Lower leg skin (tissue), 4 donors: ENCODE measurements around the gene PRSS22. TPM values are rescaled to one million over a fixed set of nuclear protein-coding genes. Genes with fewer than 3 reads are reported as not detected.

Source experiments
- DNase-seq, 2 donors: peaks; one replicate each; pipeline ENCODE4 v3.0.0-alpha.2; 2019; ENCODE audit warnings: low spot score in 2 of 2
- H3K4me3 ChIP-seq: fragments of 200-600 bp; sonication (generic); 2 replicates; pipeline ENCODE4 v1.5.1; 2017; ENCODE audit warnings: mild to moderate bottlenecking, low read depth; ENCODE audit not compliant: poor library complexity, severe bottlenecking
- CTCF ChIP-seq, 3 donors: fragments of 450-650 bp; IDR thresholded peaks; one replicate each; pipeline ENCODE4 v1.5.1; 2016; ENCODE audit warnings: antibody characterized with exemption in 3 of 3, mild to moderate bottlenecking in 3 of 3, moderate library complexity in 2 of 3
- POLR2A ChIP-seq, 2 donors: fragments of 450-650 bp; IDR thresholded peaks; one replicate each; pipeline ENCODE4 v1.6.1; 2016 to 2017; ENCODE audit warnings: antibody characterized with exemption in 2 of 2, mild to moderate bottlenecking in 1 of 2, moderate library complexity in 1 of 2
- WGBS, 2 donors: methylation state at CpG; one replicate each; pipeline ENCODE4 v1.1.5; 2018; 5-methylcytosine and 5-hydroxymethylcytosine counted together
- intact Hi-C: fragments of 100-400 bp; cut with DNase I; formaldehyde crosslinking; loops from one replicate; pipeline ENCODE4 v1.15.0; 2023; ENCODE audit warnings: low total_unique reads
- total RNA-seq, 4 donors: library from RNA; depleted of rRNA; stranded (reverse); fragments of >200 nt; gene quantifications; one replicate each; pipeline ENCODE4 v1.1.0, GENCODE V29; 2016

PRSS22 gene
- total RNA-seq, 4 donors from 2014 or later = 2.3 to 6.7 (median 4.6) TPM

DNA sequence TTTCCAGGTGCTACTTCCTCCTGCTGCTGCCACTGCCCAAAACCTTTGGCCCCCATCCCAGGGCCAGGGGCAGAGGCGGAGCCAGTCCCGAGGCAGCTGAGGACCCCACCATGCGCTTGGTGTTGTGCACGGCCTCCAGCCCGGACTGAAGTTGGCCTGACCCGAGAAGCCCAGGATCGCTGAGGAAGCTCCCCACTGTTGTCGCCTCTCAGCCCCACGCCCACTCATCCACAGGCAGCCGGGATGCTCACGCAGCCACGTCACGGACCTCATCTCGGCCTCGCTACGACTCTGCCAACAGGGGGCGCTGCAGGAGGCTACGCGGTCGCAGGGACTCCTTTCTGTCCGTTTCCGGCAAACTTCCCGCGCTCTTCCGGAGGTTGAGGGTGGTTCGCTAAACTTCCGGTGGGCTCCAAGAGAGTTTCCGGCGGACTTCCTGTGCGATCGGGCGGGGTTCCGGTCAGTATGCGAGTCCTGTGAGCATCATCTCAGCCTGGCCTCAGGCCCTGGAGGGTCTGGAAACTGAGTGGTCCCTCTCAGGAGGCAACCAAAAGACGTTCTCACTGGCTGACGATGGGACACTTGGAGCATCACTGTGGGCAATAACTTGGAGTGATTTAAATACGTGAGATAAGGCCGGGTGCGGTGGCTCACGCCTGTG lies 15.5 kb downstream of the PRSS22 start:
- no peak for DNase-seq
- intact Hi-C loops = no loop called here
- TF ChIP-seq POLR2A (IDR thresholded peaks at IDR 0.05) = no peak
- no peak for TF ChIP-seq CTCF (IDR thresholded peaks at IDR 0.05)
- whole genome bisulfite sequencing, 2 donors = 40 to 45% methylated on average over 25 to 38 of the region's 40 CpGs
- H3K4me3 ChIP-seq = no peak overlapping the region

- 66 to 74% methylated on average over 11 to 14 of the region's 18 CpGs for WGBS, 2 donors
- DNase-seq = no peak
- TF ChIP-seq CTCF (IDR thresholded peaks at IDR 0.05) (no peak), POLR2A (IDR thresholded peaks at IDR 0.05) (no peak)
- intact Hi-C loops = no loop called here
- H3K4me3 ChIP-seq = no peak overlapping the region
Observed at GRCh38 chr16:2841606-2842339, 16.2 kb downstream of the PRSS22 start.

DNA sequence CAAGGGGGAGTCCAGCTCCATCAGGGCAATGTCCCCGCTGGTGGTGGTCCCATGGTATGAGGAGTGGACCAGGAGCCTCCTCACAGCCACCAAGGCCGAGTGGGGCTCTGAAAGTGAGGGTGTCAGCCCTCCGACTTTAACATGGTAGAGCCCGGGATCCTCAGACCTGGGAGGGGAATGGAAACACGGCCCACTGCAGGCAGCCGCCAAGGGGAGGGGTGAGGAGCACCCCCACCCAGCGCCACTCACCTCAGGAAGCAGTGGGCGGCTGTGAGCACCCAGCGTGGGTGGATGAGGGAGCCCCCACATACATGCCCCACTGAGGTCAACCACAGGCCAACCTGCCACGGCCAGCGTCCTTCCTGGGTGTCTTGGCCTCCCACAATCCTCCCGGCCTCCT lies 17.1 kb downstream of the PRSS22 start:
- DNase-seq = no peak
- TF ChIP-seq CTCF (IDR thresholded peaks at IDR 0.05) (no peak), POLR2A (IDR thresholded peaks at IDR 0.05) (no peak)
- 81 to 94% methylated on average over 11 to 12 of the region's 12 CpGs for WGBS, 2 donors
- intact Hi-C loops = no loop called here
- H3K4me3 ChIP-seq = no peak overlapping the region

DNA sequence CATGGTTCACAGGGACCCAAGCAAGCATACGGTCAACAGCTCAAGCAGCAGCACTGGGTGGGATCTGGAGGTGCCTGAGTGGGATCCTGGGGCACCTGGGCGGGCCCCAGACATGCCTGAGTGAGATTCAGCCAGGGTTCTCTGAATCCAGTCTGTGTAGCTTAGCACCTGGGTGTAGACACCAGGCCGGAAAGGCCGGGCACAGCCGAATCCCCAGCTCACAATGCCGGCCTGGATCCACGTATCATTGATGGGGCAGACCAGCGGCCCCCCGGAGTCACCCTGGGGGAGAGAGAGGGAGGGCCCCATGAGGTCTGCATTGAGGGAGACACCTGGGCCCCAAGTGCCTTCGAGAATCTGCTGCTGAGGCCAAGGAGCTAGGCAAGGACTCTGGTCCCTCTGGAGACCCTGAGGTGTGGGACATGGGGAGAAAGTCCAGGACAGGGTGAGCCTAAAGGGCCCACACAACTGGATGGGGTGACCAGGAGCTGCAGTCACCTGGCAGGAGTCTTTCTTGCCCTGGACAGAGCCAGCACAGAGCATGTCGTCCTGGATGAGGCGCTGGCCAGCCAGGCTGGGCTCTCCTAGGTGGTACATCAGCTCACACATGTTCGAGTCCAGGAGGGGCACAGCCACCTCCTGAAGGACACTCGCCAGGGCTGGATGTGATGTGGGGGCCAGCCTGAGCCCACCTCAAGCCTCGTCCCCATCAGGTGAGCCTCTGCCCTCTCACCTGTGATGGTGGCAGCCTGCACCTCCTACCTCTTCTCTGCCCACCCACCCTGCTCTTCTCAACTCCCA lies 18.1 kb downstream of the PRSS22 start:
- DNase-seq = no peak
- 85 to 87% methylated on average over 15 of the region's 15 CpGs for WGBS, 2 donors
- H3K4me3 ChIP-seq = no peak overlapping the region
- TF ChIP-seq POLR2A (IDR thresholded peaks at IDR 0.05) (no peak), CTCF (IDR thresholded peaks at IDR 0.05) (no peak)
- intact Hi-C loops = no loop called here

GRCh38 chr16:2838928-2839327 lies 19.0 kb downstream of the PRSS22 start:
- intact Hi-C loops = no loop called here
- DNase-seq = no peak

More at GRCh38 chr16:2838928-2839327, 19.0 kb downstream of the PRSS22 start:
- H3K4me3 ChIP-seq = no peak overlapping the region
- TF ChIP-seq CTCF (IDR thresholded peaks at IDR 0.05) = no peak
- WGBS, 2 donors = 2 to 6% methylated on average over 9 to 10 of the region's 12 CpGs
